H1 (cell line): Measurements from ENCODE around the gene SNAP25. TPM values are rescaled to one million over a fixed set of nuclear protein-coding genes. Genes with fewer than 3 reads are reported as not detected.
A peak's percentile ranks its signal among the peaks of the same experiment; 100 is the strongest.

ENCODE experiments used
- CTCF ChIA-PET: fragments of 300-600 bp; sonication (Branson Sonifier 250); formaldehyde crosslinking; loops from one replicate; lab custom pipeline; 2021; ENCODE audit not compliant: partially characterized antibody; lab: Charles Lee
- POLR2A ChIA-PET: fragments of 300-600 bp; sonication (Branson Sonifier 250); formaldehyde crosslinking; loops from one replicate; lab custom pipeline; 2021; ENCODE audit warnings: inconsistent platforms; ENCODE audit not compliant: partially characterized antibody; lab: Charles Lee
- DNase-seq, 2 experiments: peaks; one replicate each; pipeline versions ENCODE4 v3.0.0 to v3.0.0-alpha.2; 2010 to 2022; ENCODE audit warnings: low spot score in 2 of 2, low read depth in 1 of 2, mixed read lengths in 1 of 2
- FAIRE-seq: peaks from 2 replicates; lab custom pipeline; 2011; peaks lifted over from hg19 to GRCh38; lab: Jason Lieb, UNC
- H2AFZ ChIP-seq: 2 replicates; pipeline ENCODE4 v1.8.1; 2012; ENCODE audit warnings: low read length, inconsistent platforms
- H2AK5ac ChIP-seq: 2 replicates; pipeline ENCODE4 v1.6.1; 2013; ENCODE audit warnings: low read depth, low read length
- H2BK120ac ChIP-seq: replicated peaks from 2 replicates; pipeline ENCODE3; 2013; ENCODE audit warnings: low read depth, low read length, inconsistent platforms
- H2BK12ac ChIP-seq: 2 replicates; pipeline ENCODE4 v1.6.1; 2013; ENCODE audit warnings: low read depth, low read length
- H2BK15ac ChIP-seq: 2 replicates; pipeline ENCODE4 v1.6.1; 2013; ENCODE audit warnings: low read length
- H2BK20ac ChIP-seq: 2 replicates; pipeline ENCODE4 v1.6.1; 2013; ENCODE audit warnings: low read length
- H2BK5ac ChIP-seq: 2 replicates; pipeline ENCODE4 v1.6.1; 2013; ENCODE audit warnings: low read depth, low read length
- H3K14ac ChIP-seq: 2 replicates; pipeline ENCODE4 v1.6.1; 2013; ENCODE audit warnings: inconsistent platforms; ENCODE audit not compliant: insufficient read length
- H3K18ac ChIP-seq: 2 replicates; pipeline ENCODE4 v1.6.1; 2013; ENCODE audit warnings: low read length; ENCODE audit errors: extremely low read depth
- H3K23ac ChIP-seq: 2 replicates; pipeline ENCODE4 v1.6.1; 2013; ENCODE audit warnings: inconsistent platforms; ENCODE audit not compliant: insufficient read length
- H3K23me2 ChIP-seq: 2 replicates; pipeline ENCODE4 v1.6.1; 2013; ENCODE audit warnings: low read depth, low read length
- H3K27ac ChIP-seq: 2 replicates; pipeline ENCODE4 v1.6.1; 2011; ENCODE audit warnings: low read depth, low read length, inconsistent platforms
- H3K27me3 ChIP-seq, 4 experiments: replicated peaks in 1 of 4; 1 replicate in 1 of 4; 2 replicates in 3 of 4; pipeline versions ENCODE4 v1.6.1 to v1.8.1; 2011 to 2013; ENCODE audit warnings: low read length in 3 of 4, mild to moderate bottlenecking in 3 of 4, inconsistent platforms in 2 of 4, mixed read lengths in 2 of 4, moderate library complexity in 1 of 4; ENCODE audit not compliant: control insufficient read depth in 3 of 4, insufficient read depth in 3 of 4; ENCODE audit errors: extremely low read depth in 1 of 4
- H3K36me3 ChIP-seq, 4 experiments: 2 replicates each; pipeline versions ENCODE4 v1.6.1 to v1.8.1; 2011 to 2013; ENCODE audit warnings: mild to moderate bottlenecking in 4 of 4, low read length in 3 of 4, moderate library complexity in 2 of 4, control low read depth in 1 of 4, inconsistent platforms in 1 of 4; ENCODE audit not compliant: insufficient read depth in 4 of 4, control insufficient read depth in 2 of 4
- H3K4ac ChIP-seq: replicated peaks from 2 replicates; pipeline ENCODE3; 2013; ENCODE audit warnings: low read length, low read depth, mixed read lengths, inconsistent platforms; ENCODE audit not compliant: insufficient read length
- H3K4me1 ChIP-seq, 4 experiments: replicated peaks in 1 of 4; 1 replicate in 1 of 4; 2 replicates in 3 of 4; pipeline versions ENCODE4 v1.6.1 to v1.8.1; 2011 to 2013; ENCODE audit warnings: low read length in 3 of 4, inconsistent platforms in 2 of 4, mixed read lengths in 1 of 4; ENCODE audit not compliant: insufficient read depth in 4 of 4, control insufficient read depth in 3 of 4
- H3K4me2 ChIP-seq, 2 experiments: 2 replicates each; pipeline versions ENCODE4 v1.6.1 to v1.8.1; 2011 to 2013; ENCODE audit warnings: low read depth in 2 of 2, low read length in 2 of 2, control low read depth in 1 of 2, inconsistent platforms in 1 of 2, mild to moderate bottlenecking in 1 of 2; ENCODE audit not compliant: insufficient read depth in 1 of 2
- H3K4me3 ChIP-seq, 4 experiments: fragments of 200-600, 300-600 bp in 1 of 4; sonication (generic), shearing (Covaris generic), sonication (Bioruptor Twin) in 1 of 4; 2 replicates each; pipeline versions ENCODE4 v1.5.1 to v1.8.1; 2011 to 2016; ENCODE audit warnings: low read length in 4 of 4, low read depth in 3 of 4, control low read depth in 2 of 4, inconsistent platforms in 2 of 4, mild to moderate bottlenecking in 2 of 4, mixed read lengths in 1 of 4, moderate library complexity in 1 of 4; ENCODE audit not compliant: insufficient read depth in 2 of 4; ENCODE audit errors: extremely low read depth in 1 of 4
- H3K56ac ChIP-seq: replicated peaks from 2 replicates; pipeline ENCODE3; 2013; ENCODE audit warnings: low read depth, mild to moderate bottlenecking, mixed read lengths, low read length, inconsistent platforms; ENCODE audit not compliant: insufficient read length
- H3K79me1 ChIP-seq: 2 replicates; pipeline ENCODE4 v1.6.1; 2013; ENCODE audit warnings: low read depth, low read length, control low read depth
- H3K79me2 ChIP-seq, 2 experiments: 2 replicates each; pipeline versions ENCODE4 v1.6.1 to v1.8.1; 2012 to 2013; ENCODE audit warnings: low read length in 2 of 2, mild to moderate bottlenecking in 2 of 2, inconsistent platforms in 1 of 2; ENCODE audit not compliant: insufficient read depth in 2 of 2, control insufficient read depth in 1 of 2
- H3K9ac ChIP-seq, 4 experiments: replicated peaks in 1 of 4; 1 replicate in 1 of 4; 2 replicates in 3 of 4; pipeline versions ENCODE4 v1.6.1 to v1.8.1; 2011 to 2013; ENCODE audit warnings: low read depth in 3 of 4, low read length in 3 of 4, control low read depth in 2 of 4, mild to moderate bottlenecking in 2 of 4, moderate library complexity in 2 of 4, inconsistent platforms in 1 of 4; ENCODE audit errors: extremely low read depth in 1 of 4
- H3K9me3 ChIP-seq, 2 experiments: 2 replicates each; pipeline versions ENCODE4 v1.6.1 to v1.8.1; 2012 to 2013; ENCODE audit warnings: mild to moderate bottlenecking in 2 of 2, moderate library complexity in 2 of 2, control low read depth in 1 of 2, inconsistent platforms in 1 of 2, low read depth in 1 of 2, low read length in 1 of 2, mixed read lengths in 1 of 2; ENCODE audit not compliant: insufficient read depth in 2 of 2
- H4K20me1 ChIP-seq, 2 experiments: replicated peaks in 1 of 2; 2 replicates each; pipeline versions ENCODE3 to v1.8.1; 2011 to 2013; ENCODE audit warnings: inconsistent platforms in 2 of 2, low read length in 2 of 2, mild to moderate bottlenecking in 1 of 2; ENCODE audit not compliant: insufficient read depth in 2 of 2, control insufficient read depth in 1 of 2
- H4K5ac ChIP-seq: 2 replicates; pipeline ENCODE4 v1.6.1; 2013; ENCODE audit warnings: low read length, low read depth, mixed read lengths, inconsistent platforms; ENCODE audit not compliant: insufficient read length
- H4K8ac ChIP-seq: 2 replicates; pipeline ENCODE4 v1.8.0; 2013; ENCODE audit warnings: mild to moderate bottlenecking, moderate library complexity, low read length, inconsistent platforms; ENCODE audit not compliant: insufficient read depth; ENCODE audit errors: extremely low read depth
- H4K91ac ChIP-seq: replicated peaks from 2 replicates; pipeline ENCODE3; 2013; ENCODE audit warnings: low read length, mixed read lengths, inconsistent platforms; ENCODE audit not compliant: insufficient read length
- ATF2 ChIP-seq: IDR thresholded peaks from 2 replicates; pipeline ENCODE4 v1.6.1; 2012; ENCODE audit warnings: low read length, inconsistent platforms
- CHD1 ChIP-seq: IDR thresholded peaks from 2 replicates; pipeline ENCODE4 v1.6.1; 2012; ENCODE audit warnings: low read depth, low read length, improper control_type of control experiment
- GTF2F1 ChIP-seq: IDR thresholded peaks from 2 replicates; pipeline ENCODE4 v1.6.1; 2012; ENCODE audit warnings: low read depth, low read length, improper control_type of control experiment, borderline replicate concordance
- PHF8 ChIP-seq: fragments of 200-600 bp; sonication (generic); conservative IDR thresholded peaks from 2 replicates; pipeline ENCODE4 v1.7.1; 2012; ENCODE audit warnings: low read depth, mild to moderate bottlenecking, inconsistent platforms, low read length, moderate library complexity
- POU5F1 ChIP-seq: IDR thresholded peaks from 2 replicates; pipeline ENCODE4 v1.6.1; 2011; ENCODE audit warnings: low read depth, mild to moderate bottlenecking, low read length, moderate library complexity
- RNF2 ChIP-seq: fragments of 200-900, 300-1000 bp; sonication (generic); IDR thresholded peaks from 2 replicates; pipeline ENCODE4 v1.7.1; 2016; ENCODE audit warnings: borderline replicate concordance, low read depth, mild to moderate bottlenecking, antibody characterized with exemption, low read length; ENCODE audit not compliant: poor library complexity, severe bottlenecking; ENCODE audit errors: missing control alignments
- SAP30 ChIP-seq: fragments of 300-600 bp; sonication (generic); IDR thresholded peaks from 2 replicates; pipeline ENCODE4 v1.7.1; 2012; ENCODE audit warnings: low read length, moderate library complexity, mild to moderate bottlenecking, inconsistent platforms; ENCODE audit not compliant: insufficient read depth, insufficient replicate concordance
- SIN3A ChIP-seq, 2 experiments: IDR thresholded peaks in 1 of 2; conservative IDR thresholded peaks in 1 of 2; 2 replicates each; pipeline ENCODE4 v1.6.1; 2011 to 2012; ENCODE audit warnings: low read length in 2 of 2, improper control_type of control experiment in 1 of 2, low read depth in 1 of 2, mild to moderate bottlenecking in 1 of 2
- SP1 ChIP-seq: IDR thresholded peaks from 2 replicates; pipeline ENCODE4 v1.6.1; 2011; ENCODE audit warnings: low read depth, low read length
- TEAD4 ChIP-seq: IDR thresholded peaks from 2 replicates; pipeline ENCODE4 v1.6.1; 2012; ENCODE audit warnings: low read depth, low read length, inconsistent platforms, mixed read lengths
- WGBS, 2 experiments: shearing (Covaris generic) in 1 of 2; methylation state at CpG; one replicate each; pipeline versions ENCODE4 v1.1.6 to v1.1.7; 2013 to 2015; ENCODE audit warnings: low lambda C conversion rate in 2 of 2, mixed read lengths in 2 of 2, inconsistent platforms in 1 of 2, low coverage in 1 of 2, missing lambda C conversion rate in 1 of 2; ENCODE audit not compliant: insufficient replicate concordance in 2 of 2, insufficient coverage in 1 of 2, insufficient read length in 1 of 2; ENCODE audit errors: extremely low coverage in 1 of 2, missing lambda C conversion rate in 1 of 2; 5-methylcytosine and 5-hydroxymethylcytosine counted together
- polyA plus RNA-seq, 7 experiments: library from polyadenylated mRNA; depleted of rRNA in 3 of 7; stranded (reverse) in 5 of 7; unstranded in 2 of 7; fragments of >200 nt in 5 of 7; fragments of 200-250 nt in 2 of 7; gene quantifications; 1 replicate in 5 of 7; 2 replicates in 1 of 7; 4 replicates in 1 of 7; pipeline versions ENCODE4 v1.2.1 to v1.2.3, GENCODE V29; 2011 to 2013; ENCODE audit warnings: missing spikeins in 2 of 7, mixed read lengths in 2 of 7
- total RNA-seq: library from RNA; stranded (reverse); fragmentation: NEBNext Ultra II Directional; extraction: Animal tissue kit (Norgen Biotek cat#: 25700); gene quantifications from 2 replicates; pipeline ENCODE4 v1.2.1, GENCODE V29; 2021

The SNAP25 gene
- total and polyA plus RNA-seq, 2 of the 8 experiments (the other 6 are each of a cell fraction or from before 2014, with no cell fraction given), result 0.51 to 0.52 TPM

- no peak overlapping the region for H3K14ac ChIP-seq
- peak; percentile 76 for FAIRE-seq
- H3K27me3 ChIP-seq, result peaks cover 0 to 5% (median under 1%) of the 10 kb centered on the region in 4 experiments; a peak in 3 of 7 replicates
- no peaks in the 10 kb centered on the region for H3K79me1 ChIP-seq
- no peak overlapping the region for H2BK12ac ChIP-seq
- H3K18ac ChIP-seq, result no peak overlapping the region
- H3K4me2 ChIP-seq, result peak overlapping the region; percentile 92 to 93; a peak in 3 of 4 replicates
- H4K91ac ChIP-seq, result no peak overlapping the region
- H3K4me1 ChIP-seq, result peaks cover 0 to 10% (median 1%) of the 10 kb centered on the region in 4 experiments; a peak in 2 of 7 replicates
- H2AK5ac ChIP-seq, result no peak overlapping the region
- 61% methylated on average over 4 of the region's 4 CpGs; no CpG with 5 or more reads in 1 of the 2 experiments for WGBS, 2 experiments
- no peak overlapping the region for H2BK5ac ChIP-seq
- CTCF ChIA-PET, result interaction anchor here (0.7 to 1.4 kb wide), 4 partner anchors 9 to 240 kb away, joined by 3 to 5 read pairs (median 4); no protein-coding TSS in a partner anchor
- no peak overlapping the region for H3K27ac ChIP-seq
- POLR2A ChIA-PET, result no interaction called here
- H3K36me3 ChIP-seq, result no peaks in the 10 kb centered on the region
- H3K9ac ChIP-seq, result no peak overlapping the region
- H2BK15ac ChIP-seq, result 0 out of 2 replicates have a peak overlapping the region, but pooled peaks have one; percentile 23
- no peak overlapping the region for H2AFZ ChIP-seq
- no peak overlapping the region for H3K56ac ChIP-seq
- peaks cover 0 to 2% of the 10 kb centered on the region in 2 experiments for H4K20me1 ChIP-seq
- H2BK120ac ChIP-seq, result no peak overlapping the region
- H3K9me3 ChIP-seq, result no peaks in the 10 kb centered on the region
- H4K8ac ChIP-seq, result no peak overlapping the region
- DNase-seq, result no peak
- H3K4ac ChIP-seq, result no peak overlapping the region
- H3K4me3 ChIP-seq, result peak overlapping the region in 1 of 4 experiments; percentile 89; a peak in 2 of 8 replicates
- peaks cover 21% of the 10 kb centered on the region for H3K23me2 ChIP-seq
- no peak overlapping the region for H4K5ac ChIP-seq
- no peaks in the 10 kb centered on the region for H3K79me2 ChIP-seq
- no peak overlapping the region for H3K23ac ChIP-seq
- H2BK20ac ChIP-seq, result no peak overlapping the region
- TF ChIP-seq ATF2 (no peak), PHF8 (no peak), RNF2 (no peak), CHD1 (no peak), GTF2F1 (no peak), SAP30 (no peak), SP1 (no peak), TEAD4 (no peak), POU5F1 (no peak), SIN3A (conservative IDR thresholded peaks at IDR 0.05 in 1 of 2, IDR thresholded peaks at IDR 0.05 in 1 of 2; ENCODE audit: low read depth in 1 of 2, low read length in 2 of 2) (no peak)
Measured at GRCh38 chr20:10216146-10216791, 2.4 kb upstream of the SNAP25 start.
